Neural progenitor cell (in vitro differentiated cells): ENCODE results near the gene TBC1D32. TPM values are rescaled to one million over a fixed set of nuclear protein-coding genes. Genes with fewer than 3 reads are reported as not detected.

Experiments
- DNase-seq: peaks from one replicate; pipeline ENCODE4 v3.0.0-alpha.2; 2016; ENCODE audit warnings: low spot score
- H2AFZ ChIP-seq: fragments of 200-600 bp; sonication (generic); replicated peaks from 2 replicates; pipeline ENCODE4 v1.6.1; 2016; ENCODE audit warnings: antibody characterized with exemption
- H3F3A ChIP-seq: fragments of 200-600 bp; sonication (generic); 2 replicates; pipeline ENCODE4 v1.6.1; 2016; ENCODE audit warnings: antibody characterized with exemption, low read depth
- H3K27ac ChIP-seq: fragments of 200-600 bp; sonication (generic); 2 replicates; pipeline ENCODE4 v1.5.1; 2016; ENCODE audit warnings: mild to moderate bottlenecking
- H3K27me3 ChIP-seq: fragments of 200-600 bp; sonication (generic); 2 replicates; pipeline ENCODE4 v1.6.1; 2016; ENCODE audit warnings: mild to moderate bottlenecking, moderate library complexity
- H3K36me3 ChIP-seq: fragments of 200-600 bp; sonication (generic); 2 replicates; pipeline ENCODE4 v1.5.1; 2016
- H3K4me1 ChIP-seq: fragments of 200-600 bp; sonication (generic); 2 replicates; pipeline ENCODE4 v1.6.1; 2016; ENCODE audit warnings: mixed run types
- H3K4me2 ChIP-seq: fragments of 200-600 bp; sonication (generic); 2 replicates; pipeline ENCODE4 v1.6.1; 2016
- H3K4me3 ChIP-seq: fragments of 200-600 bp; sonication (generic); 2 replicates; pipeline ENCODE4 v1.5.1; 2016
- H3K79me2 ChIP-seq: fragments of 200-600 bp; sonication (generic); 2 replicates; pipeline ENCODE4 v1.6.1; 2016; ENCODE audit warnings: low read depth
- H3K9ac ChIP-seq: fragments of 200-600 bp; sonication (generic); 2 replicates; pipeline ENCODE4 v1.6.1; 2016
- H3K9me3 ChIP-seq: fragments of 200-600 bp; sonication (generic); 2 replicates; pipeline ENCODE4 v1.5.1; 2016; ENCODE audit warnings: low read depth
- H4K20me1 ChIP-seq: fragments of 200-600 bp; sonication (generic); 2 replicates; pipeline ENCODE4 v1.6.1; 2016; ENCODE audit warnings: low read depth
- H3K27ac Mint-ChIP-seq: 3 replicates; pipeline ENCODE4 v1.8.0; 2021; ENCODE audit warnings: mixed read lengths
- H3K27me3 Mint-ChIP-seq: 2 replicates; pipeline ENCODE4 v1.8.0; 2022; ENCODE audit warnings: low read depth, mild to moderate bottlenecking, inconsistent platforms, moderate library complexity, mixed read lengths; ENCODE audit not compliant: insufficient read depth
- H3K36me3 Mint-ChIP-seq: 3 replicates; pipeline ENCODE4 v1.8.0; 2021; ENCODE audit warnings: mixed read lengths
- H3K4me1 Mint-ChIP-seq: 3 replicates; pipeline ENCODE4 v1.8.0; 2021; ENCODE audit warnings: mixed read lengths
- H3K4me3 Mint-ChIP-seq: 3 replicates; pipeline ENCODE4 v1.8.0; 2021; ENCODE audit warnings: mild to moderate bottlenecking, moderate library complexity, mixed read lengths
- H3K9me3 Mint-ChIP-seq: 3 replicates; pipeline ENCODE4 v1.8.0; 2020; ENCODE audit warnings: mixed read lengths
- CTCF ChIP-seq: fragments of 200-600 bp; sonication (generic); IDR thresholded peaks from 2 replicates; pipeline ENCODE4 v1.5.1; 2017; ENCODE audit warnings: antibody characterized with exemption, mild to moderate bottlenecking
- EZH2 ChIP-seq: fragments of 200-600 bp; sonication (generic); IDR thresholded peaks from 2 replicates; pipeline ENCODE4 v1.6.1; 2017; ENCODE audit warnings: antibody characterized with exemption, mild to moderate bottlenecking, moderate library complexity
- EZH2phosphoT487 ChIP-seq: fragments of 200-600 bp; sonication (generic); IDR thresholded peaks from 2 replicates; pipeline ENCODE4 v1.6.1; 2017; ENCODE audit warnings: antibody characterized with exemption
- total RNA-seq: library from RNA; depleted of rRNA; stranded (reverse); fragments of >200 nt; gene quantifications from 2 replicates; pipeline ENCODE4 v1.2.3, GENCODE V29; 2015; ENCODE audit warnings: low replicate concordance

Gene TBC1D32
- total RNA-seq, 1 donor from 2014 or later: 29.7 TPM

GRCh38 chr6:121143476-121143875, 190.8 kb downstream of the TBC1D32 start:
- Histone ChIP-seq H3K27me3 (no peaks in the 10 kb centered on the region), H4K20me1 (no peaks in the 10 kb centered on the region), H3K36me3 (no peaks in the 10 kb centered on the region), H3K4me3 (no peak overlapping the region), H3K4me2 (no peak overlapping the region), H3K9me3 (no peaks in the 10 kb centered on the region), H2AFZ (no peak overlapping the region), H3K9ac (no peak overlapping the region), H3F3A (no peaks in the 10 kb centered on the region), H3K27ac (no peak overlapping the region), H3K79me2 (no peaks in the 10 kb centered on the region), H3K4me1 (no peaks in the 10 kb centered on the region)
- H3K4me3 Mint-ChIP-seq: no peak overlapping the region
- H3K4me1 Mint-ChIP-seq: no peaks in the 10 kb centered on the region
- H3K9me3 Mint-ChIP-seq: no peaks in the 10 kb centered on the region
- no peak for TF ChIP-seq EZH2phosphoT487
- no peak for TF ChIP-seq EZH2
- TF ChIP-seq CTCF: no peak
- no peak for DNase-seq
- H3K36me3 Mint-ChIP-seq: peaks cover 2% of the 10 kb centered on the region
- no peak overlapping the region for H3K27ac Mint-ChIP-seq
- no peaks in the 10 kb centered on the region for H3K27me3 Mint-ChIP-seq

DNA sequence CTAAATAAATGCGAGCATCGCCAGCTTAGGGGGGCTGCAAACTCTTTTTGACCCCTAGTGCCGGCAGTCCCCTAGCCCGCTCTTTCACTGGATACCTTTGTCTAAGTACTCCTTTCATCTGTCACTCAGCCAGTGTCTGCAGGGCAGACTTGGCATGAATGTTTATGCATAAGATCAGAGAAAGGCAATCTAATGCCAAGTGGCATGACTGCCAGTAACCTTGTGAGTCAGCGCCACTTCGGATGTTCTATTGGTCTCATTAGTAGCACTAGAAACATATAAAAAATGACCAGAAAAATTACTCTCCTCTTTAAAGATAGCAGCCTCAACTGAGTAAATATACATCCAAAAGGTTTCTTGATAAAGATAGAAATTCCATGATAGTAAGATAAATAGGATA, 192.2 kb downstream of the TBC1D32 start:
- H3K9me3 Mint-ChIP-seq: no peaks in the 10 kb centered on the region
- DNase-seq: no peak

GRCh38 chr6:121135425-121135824, 198.9 kb downstream of the TBC1D32 start:
- no peaks in the 10 kb centered on the region for H4K20me1 ChIP-seq
- no peaks in the 10 kb centered on the region for H3K36me3 ChIP-seq
- H3K27ac ChIP-seq: no peak overlapping the region
- TF ChIP-seq EZH2: no peak
- TF ChIP-seq EZH2phosphoT487: no peak
- TF ChIP-seq CTCF: no peak
- H3K4me2 ChIP-seq: no peak overlapping the region
- peaks cover 8% of the 10 kb centered on the region for H3K4me1 Mint-ChIP-seq
- no peaks in the 10 kb centered on the region for H3K36me3 Mint-ChIP-seq
- peaks cover 5% of the 10 kb centered on the region for H3K4me1 ChIP-seq
- H3K9me3 ChIP-seq: no peaks in the 10 kb centered on the region
- H3K9ac ChIP-seq: no peak overlapping the region
- no peaks in the 10 kb centered on the region for H3K9me3 Mint-ChIP-seq
- no peak overlapping the region for H3K27ac Mint-ChIP-seq
- no peaks in the 10 kb centered on the region for H3K27me3 ChIP-seq
- no peaks in the 10 kb centered on the region for H3K27me3 Mint-ChIP-seq
- no peak overlapping the region for H3K4me3 Mint-ChIP-seq
- no peak overlapping the region for H3K4me3 ChIP-seq
- no peaks in the 10 kb centered on the region for H3K79me2 ChIP-seq
- no peak overlapping the region for H2AFZ ChIP-seq
- no peak for DNase-seq
- no peaks in the 10 kb centered on the region for H3F3A ChIP-seq

More for the DNA sequence above, 192.2 kb downstream of the TBC1D32 start:
- Mint-ChIP-seq H3K4me1 (no peaks in the 10 kb centered on the region), H3K36me3 (peaks cover 2% of the 10 kb centered on the region), H3K4me3 (no peak overlapping the region), H3K27me3 (no peaks in the 10 kb centered on the region), H3K27ac (no peak overlapping the region)
- Histone ChIP-seq H3K36me3 (no peaks in the 10 kb centered on the region), H3K27me3 (no peaks in the 10 kb centered on the region), H3K79me2 (no peaks in the 10 kb centered on the region), H3K27ac (no peak overlapping the region), H3F3A (no peaks in the 10 kb centered on the region), H3K9me3 (no peaks in the 10 kb centered on the region), H3K4me1 (no peaks in the 10 kb centered on the region), H2AFZ (no peak overlapping the region), H3K4me2 (no peak overlapping the region), H3K4me3 (no peak overlapping the region), H4K20me1 (no peaks in the 10 kb centered on the region), H3K9ac (no peak overlapping the region)
- TF ChIP-seq CTCF (no peak), EZH2phosphoT487 (no peak), EZH2 (no peak)
